Measurements from ENCODE around the gene FRMPD4.
"Not testable (repeated sequence)": the region's sequence is repeated elsewhere in the genome, so short reads cannot be mapped to it uniquely, and the experiment has no call there.

Gene FRMPD4

GRCh38 chrX:12149670-12150407 lies 11.6 kb downstream of the FRMPD4 start:
- Histone ChIP-seq H3K27me3 (replicated peaks; ENCODE audit: control insufficient read depth, insufficient read depth, low read length) (no peaks in the 10 kb centered on the region), H3K36me3 (ENCODE audit: control insufficient read depth, insufficient read depth, low read length, severe bottlenecking) (no peaks in the 10 kb centered on the region), H3K9ac (ENCODE audit: low read length) (no peak overlapping the region), H3K9me3 (ENCODE audit: control insufficient read depth, low read length) (no peaks in the 10 kb centered on the region), H3K4me1 (ENCODE audit: control insufficient read depth, insufficient read depth, low read length) (no peaks in the 10 kb centered on the region), H3K4me3 (ENCODE audit: low read length) (no peak overlapping the region)
- DNase-seq (ENCODE audit: low read depth) = no peak

DNA sequence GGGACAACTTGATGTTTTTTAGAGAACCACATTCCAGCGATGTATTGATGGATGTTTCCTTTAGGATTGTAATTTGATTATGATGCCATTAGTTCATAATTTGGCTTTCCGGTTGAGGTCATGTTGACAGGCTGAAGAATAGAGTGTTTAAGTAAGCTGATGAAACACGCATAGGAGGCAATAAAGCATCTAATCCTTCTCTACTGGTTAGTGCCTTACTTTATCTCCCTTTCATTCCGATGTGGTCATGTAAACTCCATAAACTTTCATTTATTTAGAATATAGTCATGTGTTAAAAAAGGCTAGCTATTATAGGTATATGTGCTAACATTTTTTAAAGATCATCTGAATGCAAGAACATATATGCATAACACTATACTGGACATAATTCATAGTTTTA lies 15.0 kb downstream of the FRMPD4 start:
- no peaks in the 10 kb centered on the region for H3K27me3 ChIP-seq (replicated peaks; ENCODE audit: control insufficient read depth, insufficient read depth, low read length)
- H3K9ac ChIP-seq (ENCODE audit: low read length) = no peak overlapping the region
- no peaks in the 10 kb centered on the region for H3K36me3 ChIP-seq (ENCODE audit: control insufficient read depth, insufficient read depth, low read length, severe bottlenecking)
- no peak for DNase-seq (ENCODE audit: low read depth)
- no peak overlapping the region for H3K4me3 ChIP-seq (ENCODE audit: low read length)
- H3K9me3 ChIP-seq (ENCODE audit: control insufficient read depth, low read length) = no peaks in the 10 kb centered on the region
- no peaks in the 10 kb centered on the region for H3K4me1 ChIP-seq (ENCODE audit: control insufficient read depth, insufficient read depth, low read length)

DNA sequence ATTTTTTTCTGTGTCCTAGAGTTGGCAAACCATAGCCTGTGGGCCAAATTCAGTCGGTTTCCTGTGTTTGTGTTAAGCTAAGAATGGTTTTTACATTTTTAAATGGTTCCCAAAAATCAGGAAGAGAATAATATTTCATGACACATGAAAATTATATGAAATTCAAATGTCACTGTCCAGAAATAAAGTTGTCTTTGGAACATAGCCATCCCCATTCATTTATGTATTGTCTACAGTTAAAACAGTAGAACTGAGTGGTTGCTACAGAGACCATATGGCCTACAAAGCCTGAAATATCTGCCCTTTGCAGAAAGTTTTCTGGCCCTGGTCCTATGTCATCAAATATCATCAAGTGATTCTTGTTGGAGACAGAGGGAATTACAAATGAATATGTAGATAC lies 15.5 kb downstream of the FRMPD4 start:
- no peak for DNase-seq (ENCODE audit: low read depth)
- H3K4me3 ChIP-seq (ENCODE audit: low read length) = no peak overlapping the region
- H3K27me3 ChIP-seq (replicated peaks; ENCODE audit: control insufficient read depth, insufficient read depth, low read length) = no peaks in the 10 kb centered on the region
- no peak overlapping the region for H3K9ac ChIP-seq (ENCODE audit: low read length)
- no peaks in the 10 kb centered on the region for H3K9me3 ChIP-seq (ENCODE audit: control insufficient read depth, low read length)
- no peaks in the 10 kb centered on the region for H3K36me3 ChIP-seq (ENCODE audit: control insufficient read depth, insufficient read depth, low read length, severe bottlenecking)
- H3K4me1 ChIP-seq (ENCODE audit: control insufficient read depth, insufficient read depth, low read length) = no peaks in the 10 kb centered on the region

DNA sequence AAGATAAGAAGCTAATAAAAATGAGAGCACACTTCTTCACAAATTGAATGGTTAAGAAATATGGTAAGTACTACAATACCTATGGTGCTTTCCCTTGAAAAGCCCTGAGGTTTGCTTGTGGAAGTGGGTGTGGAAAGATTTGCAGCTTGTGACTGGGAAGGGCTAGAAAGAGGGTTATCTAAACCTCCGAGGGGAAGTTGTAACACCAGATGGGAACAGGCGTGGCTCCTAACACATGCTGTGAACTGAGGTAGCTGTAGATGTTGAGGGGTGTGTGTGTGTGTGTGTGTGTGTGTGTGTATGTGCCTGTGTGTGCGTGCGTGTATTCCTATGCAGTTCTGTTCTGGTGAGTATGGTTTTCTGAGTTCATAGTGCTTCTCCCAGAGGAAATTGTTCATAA lies 21.5 kb downstream of the FRMPD4 start:
- no peak overlapping the region for H3K4me3 ChIP-seq (ENCODE audit: low read length)
- no peaks in the 10 kb centered on the region for H3K36me3 ChIP-seq (ENCODE audit: control insufficient read depth, insufficient read depth, low read length, severe bottlenecking)
- H3K27me3 ChIP-seq (replicated peaks; ENCODE audit: control insufficient read depth, insufficient read depth, low read length) = no peaks in the 10 kb centered on the region
- H3K9ac ChIP-seq (ENCODE audit: low read length) = no peak overlapping the region
- DNase-seq (ENCODE audit: low read depth) = no peak
- no peaks in the 10 kb centered on the region for H3K4me1 ChIP-seq (ENCODE audit: control insufficient read depth, insufficient read depth, low read length)
- no peaks in the 10 kb centered on the region for H3K9me3 ChIP-seq (ENCODE audit: control insufficient read depth, low read length)

GRCh38 chrX:12162420-12162819 lies 24.1 kb downstream of the FRMPD4 start:
- peak; percentile 11 for DNase-seq (ENCODE audit: low read depth)
- Histone ChIP-seq H3K4me1 (ENCODE audit: control insufficient read depth, insufficient read depth, low read length) (no peaks in the 10 kb centered on the region), H3K27me3 (replicated peaks; ENCODE audit: control insufficient read depth, insufficient read depth, low read length) (no peaks in the 10 kb centered on the region), H3K9me3 (ENCODE audit: control insufficient read depth, low read length) (no peaks in the 10 kb centered on the region), H3K9ac (ENCODE audit: low read length) (no peak overlapping the region), H3K36me3 (ENCODE audit: control insufficient read depth, insufficient read depth, low read length, severe bottlenecking) (no peaks in the 10 kb centered on the region), H3K4me3 (ENCODE audit: low read length) (no peak overlapping the region)

GRCh38 chrX:12164180-12164579 lies 25.9 kb downstream of the FRMPD4 start:
- not testable (repeated sequence) for DNase-seq (ENCODE audit: low read depth); H3K36me3 ChIP-seq (ENCODE audit: control insufficient read depth, insufficient read depth, low read length, severe bottlenecking); H3K9ac ChIP-seq (ENCODE audit: low read length); H3K4me3 ChIP-seq (ENCODE audit: low read length); H3K9me3 ChIP-seq (ENCODE audit: control insufficient read depth, low read length); H3K4me1 ChIP-seq (ENCODE audit: control insufficient read depth, insufficient read depth, low read length); H3K27me3 ChIP-seq (replicated peaks; ENCODE audit: control insufficient read depth, insufficient read depth, low read length)

DNA sequence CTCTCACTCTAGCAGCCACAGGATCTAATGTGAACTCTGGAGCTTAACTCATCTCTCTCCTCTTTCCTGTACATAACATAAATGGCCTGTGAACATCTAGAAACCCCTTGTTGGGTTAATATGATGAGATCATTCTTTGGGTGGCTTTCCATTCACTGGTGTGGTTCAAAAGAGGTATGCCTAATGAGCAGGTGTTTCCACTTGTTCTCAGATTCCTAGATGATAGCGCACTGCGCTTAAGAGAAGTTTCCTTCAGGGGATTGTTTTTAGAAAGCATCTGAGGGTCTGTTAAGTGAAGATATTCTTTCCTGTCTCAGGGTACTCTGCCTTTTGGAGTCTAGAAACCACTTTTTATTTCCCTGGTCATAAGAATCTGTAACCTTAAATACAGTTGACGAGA lies 32.5 kb downstream of the FRMPD4 start:
- Histone ChIP-seq H3K27me3 (replicated peaks; ENCODE audit: control insufficient read depth, insufficient read depth, low read length) (peaks cover 10% of the 10 kb centered on the region), H3K4me1 (ENCODE audit: control insufficient read depth, insufficient read depth, low read length) (no peaks in the 10 kb centered on the region), H3K9me3 (ENCODE audit: control insufficient read depth, low read length) (no peaks in the 10 kb centered on the region), H3K36me3 (ENCODE audit: control insufficient read depth, insufficient read depth, low read length, severe bottlenecking) (no peaks in the 10 kb centered on the region), H3K4me3 (ENCODE audit: low read length) (no peak overlapping the region), H3K9ac (ENCODE audit: low read length) (no peak overlapping the region)
- no peak for DNase-seq (ENCODE audit: low read depth)

DNA sequence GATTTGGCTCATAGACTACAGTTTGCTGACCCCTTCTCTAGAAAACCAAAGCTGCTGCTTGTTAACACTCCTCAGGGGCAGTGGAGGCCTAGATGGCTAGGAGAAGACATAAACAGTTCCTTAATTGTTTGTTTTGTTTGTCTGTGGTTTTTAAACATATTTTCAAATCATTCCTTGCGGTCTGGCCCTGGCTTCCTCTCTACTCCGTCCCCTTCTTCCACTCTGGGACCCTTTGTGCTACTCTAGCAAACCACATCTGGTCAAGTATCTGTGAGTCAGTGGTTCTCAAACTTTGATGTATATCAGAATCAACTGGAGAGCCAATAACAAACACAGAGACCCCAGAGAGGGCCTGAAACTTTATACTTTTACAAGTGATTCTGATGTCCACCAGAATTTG lies 36.1 kb downstream of the FRMPD4 start:
- no peaks in the 10 kb centered on the region for H3K4me1 ChIP-seq (ENCODE audit: control insufficient read depth, insufficient read depth, low read length)
- peaks cover 10% of the 10 kb centered on the region for H3K27me3 ChIP-seq (replicated peaks; ENCODE audit: control insufficient read depth, insufficient read depth, low read length)
- H3K9me3 ChIP-seq (ENCODE audit: control insufficient read depth, low read length) = no peaks in the 10 kb centered on the region
- no peak overlapping the region for H3K4me3 ChIP-seq (ENCODE audit: low read length)
- DNase-seq (ENCODE audit: low read depth) = peak; percentile 0
- no peak overlapping the region for H3K9ac ChIP-seq (ENCODE audit: low read length)
- no peaks in the 10 kb centered on the region for H3K36me3 ChIP-seq (ENCODE audit: control insufficient read depth, insufficient read depth, low read length, severe bottlenecking)

GRCh38 chrX:12197030-12197429 lies 58.8 kb downstream of the FRMPD4 start:
- Histone ChIP-seq H3K27me3 (replicated peaks; ENCODE audit: control insufficient read depth, insufficient read depth, low read length) (no peaks in the 10 kb centered on the region), H3K9ac (ENCODE audit: low read length) (no peak overlapping the region), H3K4me1 (ENCODE audit: control insufficient read depth, insufficient read depth, low read length) (no peaks in the 10 kb centered on the region), H3K9me3 (ENCODE audit: control insufficient read depth, low read length) (no peaks in the 10 kb centered on the region), H3K4me3 (ENCODE audit: low read length) (no peak overlapping the region), H3K36me3 (ENCODE audit: control insufficient read depth, insufficient read depth, low read length, severe bottlenecking) (no peaks in the 10 kb centered on the region)
- DNase-seq (ENCODE audit: low read depth) = no peak

- Histone ChIP-seq H3K9me3 (ENCODE audit: control insufficient read depth, low read length) (no peaks in the 10 kb centered on the region), H3K9ac (ENCODE audit: low read length) (no peak overlapping the region), H3K27me3 (replicated peaks; ENCODE audit: control insufficient read depth, insufficient read depth, low read length) (no peaks in the 10 kb centered on the region), H3K4me3 (ENCODE audit: low read length) (no peak overlapping the region), H3K4me1 (ENCODE audit: control insufficient read depth, insufficient read depth, low read length) (peaks cover 7% of the 10 kb centered on the region), H3K36me3 (ENCODE audit: control insufficient read depth, insufficient read depth, low read length, severe bottlenecking) (no peaks in the 10 kb centered on the region)
- DNase-seq (ENCODE audit: low read depth) = no peak
Observed at GRCh38 chrX:12206413-12206812, 68.1 kb downstream of the FRMPD4 start.

- H3K36me3 ChIP-seq (ENCODE audit: control insufficient read depth, insufficient read depth, low read length, severe bottlenecking) = no peaks in the 10 kb centered on the region
- DNase-seq (ENCODE audit: low read depth) = peak; percentile 25
Observed at GRCh38 chrX:12210196-12210815, 72.0 kb downstream of the FRMPD4 start.

GRCh38 chrX:12210971-12211370 lies 72.7 kb downstream of the FRMPD4 start:
- H3K9me3 ChIP-seq (ENCODE audit: control insufficient read depth, low read length) = no peaks in the 10 kb centered on the region
- H3K9ac ChIP-seq (ENCODE audit: low read length) = peak overlapping the region; percentile 53
- no peaks in the 10 kb centered on the region for H3K36me3 ChIP-seq (ENCODE audit: control insufficient read depth, insufficient read depth, low read length, severe bottlenecking)
- peak overlapping the region; percentile 58 for H3K4me3 ChIP-seq (ENCODE audit: low read length)
- peak; percentile 4 for DNase-seq (ENCODE audit: low read depth)
- no peaks in the 10 kb centered on the region for H3K27me3 ChIP-seq (replicated peaks; ENCODE audit: control insufficient read depth, insufficient read depth, low read length)
- peaks cover 7% of the 10 kb centered on the region for H3K4me1 ChIP-seq (ENCODE audit: control insufficient read depth, insufficient read depth, low read length)

More at GRCh38 chrX:12210196-12210815, 72.0 kb downstream of the FRMPD4 start:
- no peaks in the 10 kb centered on the region for H3K27me3 ChIP-seq (replicated peaks; ENCODE audit: control insufficient read depth, insufficient read depth, low read length)
- H3K4me3 ChIP-seq (ENCODE audit: low read length) = peak overlapping the region; percentile 58
- no peaks in the 10 kb centered on the region for H3K9me3 ChIP-seq (ENCODE audit: control insufficient read depth, low read length)
- peaks cover 7% of the 10 kb centered on the region for H3K4me1 ChIP-seq (ENCODE audit: control insufficient read depth, insufficient read depth, low read length)
- peak overlapping the region; percentile 53 for H3K9ac ChIP-seq (ENCODE audit: low read length)

Measured in adipocyte (in vitro differentiated cells).